K562 (cell line): Measurements from ENCODE around the gene KPNA4. TPM values are rescaled to one million over a fixed set of nuclear protein-coding genes. Genes with fewer than 3 reads are reported as not detected.
A peak's percentile ranks its signal among the peaks of the same experiment; 100 is the strongest.

ENCODE experiments used
- CREB3L1 ChIP-seq: fragments of 450-650 bp; IDR thresholded peaks from 2 replicates; pipeline ENCODE4 v1.6.1; 2014; ENCODE audit warnings: low read depth, mild to moderate bottlenecking, moderate library complexity, borderline replicate concordance
- E2F8 ChIP-seq: fragments of 450-650 bp; IDR thresholded peaks from 2 replicates; pipeline ENCODE4 v1.7.1; 2018; ENCODE audit warnings: mild to moderate bottlenecking, low read depth; ENCODE audit not compliant: partially characterized antibody
- HBP1 ChIP-seq: fragments of 450-650 bp; formaldehyde crosslinking; IDR thresholded peaks from 2 replicates; pipeline ENCODE4 v1.4.0; 2022; ENCODE audit warnings: missing genetic modification characterization
- HIVEP1 ChIP-seq: fragments of 250-450 bp; sonication (Bioruptor Pico); IDR thresholded peaks from 2 replicates; pipeline ENCODE4 v1.4.0; 2020; ENCODE audit warnings: mild to moderate bottlenecking
- HMG20A ChIP-seq: fragments of 450-650 bp; formaldehyde crosslinking; conservative IDR thresholded peaks from 2 replicates; pipeline ENCODE4 v1.4.0; 2020; ENCODE audit warnings: mild to moderate bottlenecking, mixed read lengths
- NR0B1 ChIP-seq: fragments of 450-650 bp; IDR thresholded peaks from one replicate; pipeline ENCODE4 v1.6.1; 2018; ENCODE audit warnings: mild to moderate bottlenecking, moderate library complexity; ENCODE audit not compliant: partially characterized antibody
- NR1H2 ChIP-seq: sonication (generic); formaldehyde crosslinking; IDR thresholded peaks from 2 replicates; pipeline ENCODE4 v1.4.0; 2020; ENCODE audit warnings: mild to moderate bottlenecking, missing genetic modification reagents
- PATZ1 ChIP-seq: fragments of 250-450 bp; sonication (Bioruptor Pico); IDR thresholded peaks from 2 replicates; pipeline ENCODE4 v1.5.0; 2020; ENCODE audit warnings: mild to moderate bottlenecking, borderline replicate concordance
- SRSF1 ChIP-seq: fragments of 200-400 bp; formaldehyde crosslinking; IDR thresholded peaks from 2 replicates; pipeline ENCODE4 v1.6.1; 2017; ENCODE audit warnings: mild to moderate bottlenecking, low read depth, low read length, moderate library complexity
- TEAD4 ChIP-seq, 2 experiments: sonication (generic) in 1 of 2; formaldehyde crosslinking in 1 of 2; IDR thresholded peaks; 2 replicates each; pipeline versions ENCODE4 v1.6.1 to v1.8.0; 2012 to 2022; ENCODE audit warnings: borderline replicate concordance in 1 of 2, inconsistent platforms in 1 of 2, low read length in 1 of 2, mild to moderate bottlenecking in 1 of 2, missing genetic modification reagents in 1 of 2
- ZMIZ1 ChIP-seq, 2 experiments: fragments of 150-350 bp in 1 of 2; IDR thresholded peaks; 2 replicates each; pipeline ENCODE4 v1.6.1; 2012 to 2016; ENCODE audit warnings: low read depth in 2 of 2, low read length in 2 of 2, mild to moderate bottlenecking in 1 of 2, moderate library complexity in 1 of 2
- ZNF146 ChIP-seq: IDR thresholded peaks from one replicate; pipeline ENCODE4 v1.6.1; 2018; ENCODE audit warnings: missing compliant biosample characterization; ENCODE audit not compliant: unreplicated experiment
- polyA plus RNA-seq, 8 experiments: library from polyadenylated mRNA; depleted of rRNA in 4 of 8; stranded (reverse) in 5 of 8; unstranded in 3 of 8; fragments of >200 nt; fragmentation: Nextera tagmentation in 2 of 8; fragmentation: Illumina TruSeq in 1 of 8; extraction: Ambion mirVana in 2 of 8; extraction: Trizol in 1 of 8; gene quantifications; 2 replicates each; pipeline versions ENCODE4 v1.2.1 to v1.2.3, GENCODE V29; 2011 to 2014; ENCODE audit warnings: inconsistent platforms in 1 of 8, missing spikeins in 1 of 8
- total RNA-seq, 7 experiments: library from RNA; depleted of rRNA in 6 of 7; stranded (reverse); fragments of >200 nt in 6 of 7; fragmentation: Illumina TruSeq in 2 of 7; extraction: Trizol in 2 of 7; gene quantifications; 2 replicates each; pipeline versions ENCODE4 v1.2.1 to v1.2.3, GENCODE V29; 2011 to 2021; ENCODE audit warnings: low replicate concordance in 1 of 7

KPNA4 gene
- total and polyA plus RNA-seq, 9 of the 15 experiments (the other 6 are each of a cell fraction or from before 2014, with no cell fraction given): 13.9 to 66.6 (median 34.5) TPM

- TF ChIP-seq NR0B1 (no peak), PATZ1 (CRISPR knock-in tag) (no peak), E2F8 (no peak), NR1H2 (0 out of 2 replicates have a peak, but pooled peaks have one; percentile 75), HMG20A (CRISPR knock-in tag) (no peak), HIVEP1 (CRISPR knock-in tag) (no peak), CREB3L1 (no peak), ZNF146 (CRISPR knock-in tag) (no peak), SRSF1 (no peak), HBP1 (no peak), TEAD4 (IDR thresholded peaks at IDR 0.05; ENCODE audit: low read length) (no peak), TEAD4 (CRISPR knock-in tag; IDR thresholded peaks at IDR 0.05; ENCODE audit: borderline replicate concordance) (no peak), ZMIZ1 (IDR thresholded peaks at IDR 0.05; ENCODE audit: low read depth in 2 of 2, low read length in 2 of 2) (no peak)
Observed at GRCh38 chr3:160448845-160449635, 116.3 kb downstream of the KPNA4 start (continued).
